Endothelial cell of umbilical vein (primary cell): ENCODE measurements around the gene DSCAML1. TPM values are rescaled to one million over a fixed set of nuclear protein-coding genes. Genes with fewer than 3 reads are reported as not detected.

Source experiments
- BruUV-seq: library from RNA; stranded (reverse); fragments of 400-500 nt; replicated peaks from 2 replicates; lab custom pipeline; 2021; lab: Mats Ljungman, UMichigan
- CTCF ChIA-PET: fragments of 300-600, 350-600 bp; sonication (Branson Sonifier 250); formaldehyde crosslinking; loops from one replicate; lab custom pipeline; 2021; ENCODE audit warnings: antibody characterized with exemption, inconsistent platforms; lab: Charles Lee
- POLR2A ChIA-PET: fragments of 300-600, 350-600 bp; sonication (Branson Sonifier 250); formaldehyde crosslinking; loops from one replicate; lab custom pipeline; 2021; ENCODE audit warnings: antibody characterized with exemption, inconsistent platforms; lab: Charles Lee
- DNase-seq: peaks from one replicate; pipeline ENCODE4 v3.0.0-alpha.2; 2011; ENCODE audit warnings: low read depth, low spot score
- FAIRE-seq: peaks from 2 replicates; lab custom pipeline; 2011; peaks lifted over from hg19 to GRCh38; lab: Jason Lieb, UNC
- H2AFZ ChIP-seq: 2 replicates; pipeline ENCODE4 v1.6.0; 2012; ENCODE audit warnings: low read depth, low read length, control low read depth, inconsistent platforms
- H3K27ac ChIP-seq: 2 replicates; pipeline ENCODE4 v1.5.1; 2011; ENCODE audit warnings: low read depth, mild to moderate bottlenecking, control low read depth, low read length, moderate library complexity; ENCODE audit not compliant: insufficient read depth
- H3K27me3 ChIP-seq, 2 experiments: 2 replicates each; pipeline versions ENCODE4 v1.6.0 to v1.6.1; 2011; ENCODE audit warnings: low read length in 2 of 2, mixed read lengths in 1 of 2; ENCODE audit not compliant: control insufficient read depth in 2 of 2, insufficient read depth in 2 of 2
- H3K36me3 ChIP-seq, 2 experiments: 2 replicates in 1 of 2; 3 replicates in 1 of 2; pipeline ENCODE4 v1.5.1; 2011; ENCODE audit warnings: low read length in 2 of 2, mild to moderate bottlenecking in 1 of 2, moderate library complexity in 1 of 2; ENCODE audit not compliant: control insufficient read depth in 2 of 2, insufficient read depth in 2 of 2; ENCODE audit errors: extremely low read depth in 1 of 2
- H3K4me1 ChIP-seq: 3 replicates; pipeline ENCODE4 v1.5.1; 2011; ENCODE audit warnings: mild to moderate bottlenecking, low read length; ENCODE audit not compliant: control insufficient read depth, insufficient read depth; ENCODE audit errors: extremely low read depth
- H3K4me2 ChIP-seq: 2 replicates; pipeline ENCODE4 v1.6.1; 2011; ENCODE audit warnings: low read length, control low read depth, mixed read lengths; ENCODE audit not compliant: insufficient read depth
- H3K4me3 ChIP-seq, 3 experiments: fragments of 200-600 bp in 1 of 3; sonication (generic), shearing (Covaris generic) in 1 of 3; replicated peaks in 1 of 3; 2 replicates each; pipeline ENCODE4 v1.5.1; 2011 to 2016; ENCODE audit warnings: control low read depth in 3 of 3, low read length in 3 of 3, mild to moderate bottlenecking in 2 of 3, inconsistent platforms in 1 of 3, low read depth in 1 of 3, moderate library complexity in 1 of 3; ENCODE audit not compliant: insufficient read depth in 1 of 3
- H3K79me2 ChIP-seq: 2 replicates; pipeline ENCODE4 v1.6.0; 2012; ENCODE audit warnings: low read length, inconsistent platforms; ENCODE audit not compliant: control insufficient read depth, insufficient read depth
- H3K9ac ChIP-seq: replicated peaks from 2 replicates; pipeline ENCODE3; 2011; ENCODE audit warnings: low read length, control low read depth; ENCODE audit not compliant: insufficient read depth; ENCODE audit errors: extremely low read depth
- H3K9me1 ChIP-seq: replicated peaks from 3 replicates; pipeline ENCODE4 v1.6.0; 2011; ENCODE audit warnings: mild to moderate bottlenecking, low read length; ENCODE audit not compliant: control insufficient read depth, insufficient read depth; ENCODE audit errors: extremely low read depth
- H3K9me3 ChIP-seq: replicated peaks from 2 replicates; pipeline ENCODE4 v1.5.1; 2012; ENCODE audit warnings: low read length, inconsistent platforms; ENCODE audit not compliant: control insufficient read depth, insufficient read depth
- H4K20me1 ChIP-seq: replicated peaks from 2 replicates; pipeline ENCODE3; 2011; ENCODE audit warnings: mild to moderate bottlenecking, low read length; ENCODE audit not compliant: control insufficient read depth, insufficient read depth; ENCODE audit errors: extremely low read depth
- EZH2 ChIP-seq: IDR thresholded peaks from 2 replicates; pipeline ENCODE4 v1.6.1; 2012; ENCODE audit warnings: borderline replicate concordance, low read depth, mild to moderate bottlenecking, moderate library complexity, low read length, inconsistent platforms; ENCODE audit not compliant: severe bottlenecking
- FOS ChIP-seq: IDR thresholded peaks from 2 replicates; pipeline ENCODE4 v1.6.1; 2011; ENCODE audit warnings: mild to moderate bottlenecking, low read length, moderate library complexity, borderline replicate concordance; ENCODE audit not compliant: insufficient read depth
- GATA2 ChIP-seq: IDR thresholded peaks from 2 replicates; pipeline ENCODE4 v1.7.0; 2011; ENCODE audit warnings: low read depth, mild to moderate bottlenecking, moderate library complexity, mixed read lengths, low read length; ENCODE audit not compliant: insufficient read length, insufficient read depth
- JUN ChIP-seq: IDR thresholded peaks from 2 replicates; pipeline ENCODE4 v1.6.1; 2011; ENCODE audit warnings: borderline replicate concordance, low read depth; ENCODE audit not compliant: insufficient read length, insufficient read depth
- MYC ChIP-seq: IDR thresholded peaks from one replicate; pipeline ENCODE4 v1.6.1; 2011; ENCODE audit warnings: mild to moderate bottlenecking, low read depth, low read length
- POLR2A ChIP-seq: IDR thresholded peaks from 2 replicates; pipeline ENCODE4 v1.6.1; 2012; ENCODE audit warnings: low read depth, mild to moderate bottlenecking, control low read depth, low read length
- POLR2AphosphoS5 ChIP-seq: IDR thresholded peaks from 2 replicates; pipeline ENCODE4 v1.6.1; 2012; ENCODE audit warnings: low read depth, mild to moderate bottlenecking, control low read depth, low read length, moderate library complexity; ENCODE audit not compliant: insufficient read depth
- dilution Hi-C: fragments of 300-500 bp; cut with MboI; formaldehyde crosslinking; loops from one replicate; pipeline ENCODE4 v1.15.0; 2019; ENCODE audit warnings: low sequenced_read_pairs; ENCODE audit not compliant: extremely low pct_ligation_motif_present
- intact Hi-C: fragments of 100-400 bp; cut with micrococcal nuclease; formaldehyde crosslinking; loops from one replicate; pipeline ENCODE4 v1.10.0; 2022
- polyA plus RNA-seq, 4 experiments: library from polyadenylated mRNA; depleted of rRNA in 3 of 4; stranded (reverse) in 3 of 4; unstranded in 1 of 4; fragments of >200 nt; gene quantifications; 2 replicates each; pipeline versions ENCODE4 v1.2.1 to v1.2.3, GENCODE V29; 2011 to 2012; ENCODE audit warnings: missing spikeins in 1 of 4
- total RNA-seq: library from RNA; stranded (reverse); gene quantifications from 2 replicates; pipeline ENCODE4 v1.2.3, GENCODE V29; 2021
- TF ChIP-seq, protein P1 (sequence below), 2 donors: IDR thresholded peaks; 1 replicate in 1 of 2; 2 replicates in 1 of 2; pipeline ENCODE4 v1.5.1; 2011; ENCODE audit warnings: low read length in 2 of 2, mild to moderate bottlenecking in 2 of 2, moderate library complexity in 2 of 2, control low read depth in 1 of 2, inconsistent platforms in 1 of 2, low read depth in 1 of 2; ENCODE audit not compliant: insufficient read depth in 1 of 2; ENCODE audit errors: extremely low read depth in 1 of 2
- TF ChIP-seq, protein P2 (sequence below): IDR thresholded peaks from 2 replicates; pipeline ENCODE4 v1.6.1; 2011; ENCODE audit not compliant: insufficient read depth, insufficient read length

Gene DSCAML1
- total and polyA plus RNA-seq, 2 donors (not counting 3 experiments of a cell fraction or from before 2014, with no cell fraction given), result not detected

GRCh38 chr11:117768506-117768905, 28.5 kb downstream of the DSCAML1 start:
- H3K27ac ChIP-seq, result no peak overlapping the region
- no peak for FAIRE-seq
- intact Hi-C loops, result no loop called here
- no peaks in the 10 kb centered on the region for H3K4me1 ChIP-seq
- no peaks in the 10 kb centered on the region for H3K36me3 ChIP-seq
- no peaks in the 10 kb centered on the region for H3K9me3 ChIP-seq
- POLR2A ChIA-PET, result no interaction called here
- BruUV-seq, result no TSS peak
- H3K4me3 ChIP-seq, result no peak overlapping the region
- H3K27me3 ChIP-seq, result no peaks in the 10 kb centered on the region
- no peak overlapping the region for H3K9ac ChIP-seq
- H2AFZ ChIP-seq, result no peak overlapping the region
- TF ChIP-seq, protein P1, sequence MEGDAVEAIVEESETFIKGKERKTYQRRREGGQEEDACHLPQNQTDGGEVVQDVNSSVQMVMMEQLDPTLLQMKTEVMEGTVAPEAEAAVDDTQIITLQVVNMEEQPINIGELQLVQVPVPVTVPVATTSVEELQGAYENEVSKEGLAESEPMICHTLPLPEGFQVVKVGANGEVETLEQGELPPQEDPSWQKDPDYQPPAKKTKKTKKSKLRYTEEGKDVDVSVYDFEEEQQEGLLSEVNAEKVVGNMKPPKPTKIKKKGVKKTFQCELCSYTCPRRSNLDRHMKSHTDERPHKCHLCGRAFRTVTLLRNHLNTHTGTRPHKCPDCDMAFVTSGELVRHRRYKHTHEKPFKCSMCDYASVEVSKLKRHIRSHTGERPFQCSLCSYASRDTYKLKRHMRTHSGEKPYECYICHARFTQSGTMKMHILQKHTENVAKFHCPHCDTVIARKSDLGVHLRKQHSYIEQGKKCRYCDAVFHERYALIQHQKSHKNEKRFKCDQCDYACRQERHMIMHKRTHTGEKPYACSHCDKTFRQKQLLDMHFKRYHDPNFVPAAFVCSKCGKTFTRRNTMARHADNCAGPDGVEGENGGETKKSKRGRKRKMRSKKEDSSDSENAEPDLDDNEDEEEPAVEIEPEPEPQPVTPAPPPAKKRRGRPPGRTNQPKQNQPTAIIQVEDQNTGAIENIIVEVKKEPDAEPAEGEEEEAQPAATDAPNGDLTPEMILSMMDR (IDR thresholded peaks at IDR 0.05; ENCODE audit: extremely low read depth in 1 of 2, insufficient read depth in 1 of 2, low read depth in 1 of 2, low read length in 2 of 2), result no peak
- TF ChIP-seq FOS (no peak), JUN (no peak), POLR2A (no peak), GATA2 (no peak), POLR2AphosphoS5 (no peak), MYC (no peak), EZH2 (no peak)
- TF ChIP-seq, protein P2, sequence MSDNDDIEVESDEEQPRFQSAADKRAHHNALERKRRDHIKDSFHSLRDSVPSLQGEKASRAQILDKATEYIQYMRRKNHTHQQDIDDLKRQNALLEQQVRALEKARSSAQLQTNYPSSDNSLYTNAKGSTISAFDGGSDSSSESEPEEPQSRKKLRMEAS, result no peak
- CTCF ChIA-PET, result no interaction called here
- no peaks in the 10 kb centered on the region for H3K9me1 ChIP-seq
- H4K20me1 ChIP-seq, result no peaks in the 10 kb centered on the region
- no peak for DNase-seq
- no peak overlapping the region for H3K4me2 ChIP-seq
- no peaks in the 10 kb centered on the region for H3K79me2 ChIP-seq
- dilution Hi-C loops, result no loop called here
